ENCODE results near the gene NQO1. TPM values are rescaled to one million over a fixed set of nuclear protein-coding genes. Genes with fewer than 3 reads are reported as not detected.

Gene NQO1
- polyA plus RNA-seq, 5 donors, result 9.8 to 29.9 (median 13.5) TPM

Other genes with a start within 250 kb of the NQO1 start
- gene NFAT5, start 160.6 kb downstream of the NQO1 start, polyA plus RNA-seq (ENCODE audit: insufficient read depth in 1 of 5, insufficient read length in 5 of 5, low replicate concordance in 1 of 5), result 10 to 100 TPM; 31.4 to 64.5 (median 56.4) TPM
- gene NOB1, start 28.4 kb upstream of the NQO1 start, polyA plus RNA-seq (ENCODE audit: insufficient read depth in 1 of 5, insufficient read length in 5 of 5, low replicate concordance in 1 of 5), result 10 to 100 TPM; 62.0 to 75.9 (median 66.2) TPM
- gene WWP2, start 35.8 kb upstream of the NQO1 start, polyA plus RNA-seq (ENCODE audit: insufficient read depth in 1 of 5, insufficient read length in 5 of 5, low replicate concordance in 1 of 5), result 10 to 100 TPM; 26.6 to 34.0 (median 30.8) TPM
- gene CLEC18A, start 224.8 kb upstream of the NQO1 start, polyA plus RNA-seq (ENCODE audit: insufficient read depth in 1 of 5, insufficient read length in 5 of 5, low replicate concordance in 1 of 5), result 1 to 10 TPM in 1 of 5 donors, under 1 TPM in 4; 0.48 to 1.4 (median 0.89) TPM